Ascending aorta (tissue), 2 donors: ENCODE measurements around the gene BCL11A. TPM values are rescaled to one million over a fixed set of nuclear protein-coding genes. Genes with fewer than 3 reads are reported as not detected.

Experiments used
- DNase-seq, 2 donors: peaks; one replicate each; pipeline ENCODE4 v3.0.0-alpha.2; 2019; ENCODE audit warnings: low spot score in 2 of 2
- H3K27ac ChIP-seq, 2 donors: fragments of 200-600 bp; sonication (generic); one replicate each; pipeline ENCODE4 v1.5.1; 2016 to 2017; ENCODE audit warnings: mild to moderate bottlenecking in 1 of 2
- H3K27me3 ChIP-seq: fragments of 200-600 bp; sonication (generic); one replicate; pipeline ENCODE4 v1.5.1; 2017
- H3K36me3 ChIP-seq, 2 donors: fragments of 200-600 bp; sonication (generic); one replicate each; pipeline ENCODE4 v1.5.1; 2016
- H3K4me1 ChIP-seq, 2 donors: fragments of 200-600 bp; sonication (generic); one replicate each; pipeline ENCODE4 v1.5.1; 2016 to 2017; ENCODE audit warnings: mild to moderate bottlenecking in 1 of 2
- H3K4me3 ChIP-seq, 2 donors: fragments of 200-600 bp; sonication (generic); one replicate each; pipeline ENCODE4 v1.5.1; 2016 to 2017; ENCODE audit warnings: mild to moderate bottlenecking in 1 of 2
- H3K9me3 ChIP-seq, 2 donors: fragments of 200-600 bp; sonication (generic); one replicate each; pipeline ENCODE4 v1.5.1; 2016
- CTCF ChIP-seq, 3 experiments: fragments of 200-600 bp in 2 of 3; fragments of 450-650 bp in 1 of 3; sonication (generic) in 2 of 3; IDR thresholded peaks; one replicate each; pipeline ENCODE4 v1.5.1; 2016 to 2019; ENCODE audit warnings: antibody characterized with exemption in 3 of 3, mild to moderate bottlenecking in 1 of 3, moderate library complexity in 1 of 3
- intact Hi-C: fragments of 100-400 bp; cut with DNase I; formaldehyde crosslinking; loops from one replicate; pipeline ENCODE4 v1.15.1; 2023
- total RNA-seq: library from RNA; depleted of rRNA; stranded (reverse); fragments of >200 nt; gene quantifications from one replicate; pipeline ENCODE4 v1.1.0, GENCODE V29; 2016

BCL11A gene
- total RNA-seq, 1 donor from 2014 or later = 0.11 TPM

GRCh38 chr2:60505880-60506260 is 47.6 kb downstream of the BCL11A start:
- intact Hi-C loops = no loop called here
- H3K4me1 ChIP-seq = no peaks in the 10 kb centered on the region
- no peaks in the 10 kb centered on the region for H3K9me3 ChIP-seq
- no peak overlapping the region for H3K4me3 ChIP-seq
- H3K27ac ChIP-seq = no peak overlapping the region
- no peaks in the 10 kb centered on the region for H3K36me3 ChIP-seq
- TF ChIP-seq CTCF (IDR thresholded peaks at IDR 0.05) = no peak
- no peaks in the 10 kb centered on the region for H3K27me3 ChIP-seq
- no peak for DNase-seq

DNA sequence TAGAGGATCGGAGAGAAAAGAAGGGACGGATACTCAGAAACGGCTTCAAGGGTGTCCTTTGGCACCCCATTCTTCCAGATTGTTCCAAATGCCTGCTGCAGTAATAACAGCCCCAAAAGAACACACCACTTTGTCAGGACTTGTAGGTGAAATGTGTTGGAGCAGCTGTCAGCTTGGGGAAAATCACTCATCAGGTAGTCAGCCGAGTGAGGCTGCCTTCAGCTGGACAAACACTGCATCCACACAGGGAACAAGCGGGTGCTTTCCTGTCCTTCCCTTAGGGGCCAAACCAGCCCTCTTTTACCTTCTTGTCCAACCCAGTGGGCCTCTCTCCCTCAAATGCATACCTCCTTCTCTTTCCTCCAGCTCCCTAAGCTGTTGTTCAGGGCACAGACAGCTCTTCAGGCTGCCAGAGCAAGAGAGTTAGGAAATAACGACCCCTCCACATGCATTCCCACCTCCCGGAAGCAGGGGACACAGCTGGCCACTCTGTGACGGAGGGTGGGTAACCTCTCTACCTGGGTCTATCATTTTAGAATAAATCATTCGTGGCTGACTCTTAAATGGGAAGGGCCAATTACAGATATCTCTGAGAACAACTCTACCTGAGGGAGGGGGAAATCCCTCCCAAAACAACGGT is 48.1 kb downstream of the BCL11A start:
- Histone ChIP-seq H3K27me3 (no peaks in the 10 kb centered on the region), H3K36me3 (no peaks in the 10 kb centered on the region), H3K27ac (no peak overlapping the region), H3K4me1 (no peaks in the 10 kb centered on the region), H3K4me3 (no peak overlapping the region), H3K9me3 (no peaks in the 10 kb centered on the region)
- intact Hi-C loops = no loop called here
- TF ChIP-seq CTCF (IDR thresholded peaks at IDR 0.05) = no peak
- DNase-seq = no peak

GRCh38 chr2:60504049-60504448 is 49.4 kb downstream of the BCL11A start:
- no peaks in the 10 kb centered on the region for H3K9me3 ChIP-seq
- intact Hi-C loops = no loop called here
- no peaks in the 10 kb centered on the region for H3K4me1 ChIP-seq
- no peak overlapping the region for H3K27ac ChIP-seq
- H3K4me3 ChIP-seq = no peak overlapping the region
- DNase-seq = no peak
- no peak for TF ChIP-seq CTCF (IDR thresholded peaks at IDR 0.05)
- H3K27me3 ChIP-seq = no peaks in the 10 kb centered on the region
- no peaks in the 10 kb centered on the region for H3K36me3 ChIP-seq

- TF ChIP-seq CTCF (IDR thresholded peaks at IDR 0.05) = no peak
- intact Hi-C loops = no loop called here
- H3K27ac ChIP-seq = no peak overlapping the region
- DNase-seq = no peak
- H3K27me3 ChIP-seq = no peaks in the 10 kb centered on the region
- H3K9me3 ChIP-seq = no peaks in the 10 kb centered on the region
- no peak overlapping the region for H3K4me3 ChIP-seq
- H3K36me3 ChIP-seq = no peaks in the 10 kb centered on the region
- H3K4me1 ChIP-seq = no peaks in the 10 kb centered on the region
These were observed 51.3 kb downstream of the BCL11A start for GRCh38 chr2:60502144-60502543.

DNA sequence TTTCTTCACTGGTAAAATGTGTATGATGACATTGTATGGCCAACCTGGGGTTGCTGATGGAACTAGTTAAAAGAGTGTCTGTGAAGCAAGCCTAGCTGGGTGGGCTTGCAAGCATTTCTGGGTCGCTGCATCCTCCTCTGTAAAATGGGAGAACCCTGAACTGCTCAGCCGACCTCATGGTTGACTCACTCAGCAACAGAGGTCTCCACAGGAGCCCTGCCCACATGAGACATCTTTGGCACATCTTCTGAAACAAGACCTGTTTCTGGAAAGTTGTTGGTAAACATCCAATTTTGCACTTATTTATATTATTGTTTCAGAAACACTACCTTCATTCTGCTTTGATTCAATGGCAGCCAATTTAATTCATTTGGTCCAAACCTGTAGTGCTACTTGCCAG is 52.6 kb downstream of the BCL11A start:
- intact Hi-C loops = no loop called here
- Histone ChIP-seq H3K27me3 (no peaks in the 10 kb centered on the region), H3K4me1 (no peaks in the 10 kb centered on the region), H3K9me3 (no peaks in the 10 kb centered on the region), H3K36me3 (no peaks in the 10 kb centered on the region), H3K27ac (no peak overlapping the region), H3K4me3 (no peak overlapping the region)
- DNase-seq = no peak
- TF ChIP-seq CTCF (IDR thresholded peaks at IDR 0.05) = no peak
